ENCODE results near the gene LRRC8B.
A peak's percentile ranks its signal among the peaks of the same experiment; 100 is the strongest.
"Not testable (repeated sequence)": the region's sequence is repeated elsewhere in the genome, so short reads cannot be mapped to it uniquely, and the experiment has no call there.

Gene LRRC8B

GRCh38 chr1:89487972-89488371, 36.7 kb upstream of the LRRC8B start:
- DNase-seq (ENCODE audit: low read depth), result no peak
- no peak overlapping the region for H3K4me3 ChIP-seq (ENCODE audit: control insufficient read depth, low read depth, low read length)
- no peak for TF ChIP-seq CTCF (conservative IDR thresholded peaks at IDR 0.05; ENCODE audit: control insufficient read depth, insufficient read depth, low read depth, low read length)

GRCh38 chr1:89489047-89489729, 35.4 kb upstream of the LRRC8B start:
- no peak for TF ChIP-seq CTCF (conservative IDR thresholded peaks at IDR 0.05; ENCODE audit: control insufficient read depth, insufficient read depth, low read depth, low read length)
- no peak overlapping the region for H3K4me3 ChIP-seq (ENCODE audit: control insufficient read depth, low read depth, low read length)
- peak; percentile 74 for DNase-seq (ENCODE audit: low read depth)

- TF ChIP-seq CTCF (conservative IDR thresholded peaks at IDR 0.05; ENCODE audit: control insufficient read depth, insufficient read depth, low read depth, low read length), result no peak
- no peak for DNase-seq (ENCODE audit: low read depth)
- no peak overlapping the region for H3K4me3 ChIP-seq (ENCODE audit: control insufficient read depth, low read depth, low read length)
These were observed 34.2 kb upstream of the LRRC8B start for GRCh38 chr1:89490389-89490788.

GRCh38 chr1:89499320-89499719, 25.3 kb upstream of the LRRC8B start:
- H3K4me3 ChIP-seq (ENCODE audit: control insufficient read depth, low read depth, low read length), result no peak overlapping the region
- no peak for DNase-seq (ENCODE audit: low read depth)
- no peak for TF ChIP-seq CTCF (conservative IDR thresholded peaks at IDR 0.05; ENCODE audit: control insufficient read depth, insufficient read depth, low read depth, low read length)

- no peak for DNase-seq (ENCODE audit: low read depth)
- H3K4me3 ChIP-seq (ENCODE audit: control insufficient read depth, low read depth, low read length), result no peak overlapping the region
- no peak for TF ChIP-seq CTCF (conservative IDR thresholded peaks at IDR 0.05; ENCODE audit: control insufficient read depth, insufficient read depth, low read depth, low read length)
These were observed 22.6 kb upstream of the LRRC8B start for GRCh38 chr1:89502042-89502441.

GRCh38 chr1:89502895-89503294, 21.7 kb upstream of the LRRC8B start:
- no peak for TF ChIP-seq CTCF (conservative IDR thresholded peaks at IDR 0.05; ENCODE audit: control insufficient read depth, insufficient read depth, low read depth, low read length)

GRCh38 chr1:89503690-89504089, 20.9 kb upstream of the LRRC8B start:
- DNase-seq (ENCODE audit: low read depth), result no peak
- no peak for TF ChIP-seq CTCF (conservative IDR thresholded peaks at IDR 0.05; ENCODE audit: control insufficient read depth, insufficient read depth, low read depth, low read length)
- H3K4me3 ChIP-seq (ENCODE audit: control insufficient read depth, low read depth, low read length), result no peak overlapping the region

More at GRCh38 chr1:89502895-89503294, 21.7 kb upstream of the LRRC8B start:
- H3K4me3 ChIP-seq (ENCODE audit: control insufficient read depth, low read depth, low read length), result no peak overlapping the region
- no peak for DNase-seq (ENCODE audit: low read depth)

- not testable (repeated sequence) for H3K4me3 ChIP-seq (ENCODE audit: control insufficient read depth, low read depth, low read length); DNase-seq (ENCODE audit: low read depth)
These were observed 14.6 kb upstream of the LRRC8B start for GRCh38 chr1:89510061-89510460.
